Sigmoid colon (tissue), 7 donors: ENCODE data around the gene CABLES1. TPM values are rescaled to one million over a fixed set of nuclear protein-coding genes. Genes with fewer than 3 reads are reported as not detected.

Experiments used
- DNase-seq: peaks from one replicate; pipeline ENCODE4 v3.0.0-alpha.2; 2019
- H3K27ac ChIP-seq, 4 donors: fragments of 200-600 bp; sonication (generic); one replicate each; pipeline ENCODE4 v1.5.1; 2016 to 2019; ENCODE audit warnings: mild to moderate bottlenecking in 1 of 4
- H3K27me3 ChIP-seq, 3 donors: fragments of 200-600 bp; sonication (generic); one replicate each; pipeline ENCODE4 v1.5.1; 2019; ENCODE audit warnings: mild to moderate bottlenecking in 1 of 3
- H3K36me3 ChIP-seq, 4 donors: fragments of 200-600 bp; sonication (generic); one replicate each; pipeline ENCODE4 v1.5.1; 2016 to 2019
- H3K4me1 ChIP-seq, 4 donors: fragments of 200-600 bp; sonication (generic); one replicate each; pipeline ENCODE4 v1.5.1; 2017 to 2019
- H3K4me3 ChIP-seq, 4 donors: fragments of 200-600 bp; sonication (generic); one replicate each; pipeline ENCODE4 v1.5.1; 2017 to 2019; ENCODE audit warnings: mild to moderate bottlenecking in 2 of 4, moderate library complexity in 1 of 4
- H3K9me3 ChIP-seq, 4 donors: fragments of 200-600 bp in 3 of 4; sonication (generic) in 3 of 4; one replicate each; pipeline versions ENCODE4 v1.5.1 to v1.6.1; 2013 to 2019
- CTCF ChIP-seq, 4 experiments: fragments of 450-650 bp in 3 of 4; fragments of 200-600 bp in 1 of 4; IDR thresholded peaks; one replicate each; pipeline ENCODE4 v1.5.1; 2016 to 2019; ENCODE audit warnings: antibody characterized with exemption in 4 of 4, mild to moderate bottlenecking in 3 of 4, moderate library complexity in 2 of 4
- EP300 ChIP-seq, 4 donors: sonication (generic); formaldehyde crosslinking; IDR thresholded peaks; one replicate each; pipeline ENCODE4 v1.6.1; 2017; ENCODE audit warnings: antibody characterized with exemption in 4 of 4
- POLR2A ChIP-seq, 2 donors: fragments of 450-650 bp; IDR thresholded peaks; one replicate each; pipeline ENCODE4 v1.6.1; 2016; ENCODE audit warnings: antibody characterized with exemption in 2 of 2, mild to moderate bottlenecking in 2 of 2, moderate library complexity in 2 of 2
- POLR2AphosphoS5 ChIP-seq, 4 donors: sonication (generic); formaldehyde crosslinking; IDR thresholded peaks; one replicate each; pipeline ENCODE4 v1.6.1; 2017; ENCODE audit warnings: antibody characterized with exemption in 4 of 4
- WGBS, 2 donors: extraction: QIAGEN DNeasy Blood & Tissue Kit; methylation state at CpG; one replicate each; pipeline ENCODE4 v1.1.7; 2013; 5-methylcytosine and 5-hydroxymethylcytosine counted together
- intact Hi-C: fragments of 100-400 bp; cut with DNase I; formaldehyde crosslinking; loops from one replicate; pipeline ENCODE4 v1.15.1; 2023
- polyA plus RNA-seq, 3 donors: library from polyadenylated mRNA; stranded (reverse); fragments of 200-250 nt; gene quantifications; one replicate each; pipeline ENCODE4 v1.2.3, GENCODE V29; 2013
- total RNA-seq, 4 donors: library from RNA; depleted of rRNA; stranded (reverse); fragments of >200 nt; gene quantifications; one replicate each; pipeline ENCODE4 v1.1.0, GENCODE V29; 2016
- donor health status: healthy with polysubstance abuse.
- donor health status: Bipolar disorder and iron deficiency.
- donor health status: healthy.

Gene CABLES1
- total and polyA plus RNA-seq, 7 donors, result 1.9 to 7.2 (median 3.9) TPM

GRCh38 chr18:23113576-23113975 lies 21.7 kb upstream of the CABLES1 start:
- H3K4me1 ChIP-seq, result no peaks in the 10 kb centered on the region
- intact Hi-C loops, result no loop called here
- 90 to 92% methylated on average over 6 of the region's 6 CpGs for WGBS, 2 donors
- peaks cover 0 to 3% (median 0%) of the 10 kb centered on the region in 4 donors for H3K9me3 ChIP-seq
- no peak for DNase-seq
- no peak overlapping the region for H3K4me3 ChIP-seq
- TF ChIP-seq POLR2A (IDR thresholded peaks at IDR 0.05), result no peak
- TF ChIP-seq POLR2AphosphoS5 (IDR thresholded peaks at IDR 0.05), result no peak
- no peak for TF ChIP-seq CTCF (IDR thresholded peaks at IDR 0.05)
- TF ChIP-seq EP300 (IDR thresholded peaks at IDR 0.05), result no peak
- H3K36me3 ChIP-seq, result no peaks in the 10 kb centered on the region
- H3K27ac ChIP-seq, result no peak overlapping the region
- no peaks in the 10 kb centered on the region for H3K27me3 ChIP-seq

DNA sequence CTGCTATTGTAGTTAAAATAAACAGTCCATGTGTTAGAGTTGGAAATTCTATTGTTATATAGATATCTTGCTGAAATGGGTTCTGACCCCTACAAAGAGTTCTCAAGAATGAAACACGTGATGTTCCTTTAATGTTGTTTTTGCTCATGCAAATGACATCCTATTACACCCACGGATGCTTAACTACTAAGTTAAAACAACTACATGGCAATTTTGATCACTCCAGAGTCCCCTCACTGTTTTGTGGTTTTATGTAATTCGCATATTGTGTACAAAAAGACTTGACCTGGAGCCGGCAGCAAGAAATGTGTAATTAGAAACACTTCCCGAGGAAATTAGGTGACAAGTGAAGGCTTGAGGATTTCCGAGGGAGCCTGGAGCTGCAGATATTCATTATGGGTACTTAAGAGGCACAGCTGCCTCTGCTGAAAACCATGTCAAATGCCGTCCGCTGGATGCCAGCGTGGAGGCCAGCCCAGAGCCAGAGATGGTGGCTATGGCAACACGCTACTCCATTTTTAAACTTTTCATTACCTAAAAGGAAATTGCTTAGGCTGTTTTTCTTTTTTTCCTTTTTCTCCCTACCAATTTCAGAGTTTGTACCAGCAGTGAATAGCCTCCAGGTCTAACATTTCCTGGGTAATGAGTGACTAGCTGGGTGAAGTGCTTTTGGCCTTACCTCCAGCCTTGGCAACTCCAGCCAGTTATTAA lies 21.0 kb upstream of the CABLES1 start:
- 19 to 29% methylated on average over 10 of the region's 10 CpGs for WGBS, 2 donors
- no peak for TF ChIP-seq CTCF (IDR thresholded peaks at IDR 0.05)
- TF ChIP-seq EP300 (IDR thresholded peaks at IDR 0.05), result no peak
- TF ChIP-seq POLR2A (IDR thresholded peaks at IDR 0.05), result no peak
- no peak for TF ChIP-seq POLR2AphosphoS5 (IDR thresholded peaks at IDR 0.05)
- Histone ChIP-seq H3K27ac (no peak overlapping the region), H3K27me3 (no peaks in the 10 kb centered on the region), H3K36me3 (no peaks in the 10 kb centered on the region), H3K9me3 (peaks cover 0 to 3% (median 0%) of the 10 kb centered on the region in 4 donors), H3K4me1 (no peaks in the 10 kb centered on the region), H3K4me3 (no peak overlapping the region)
- no peak for DNase-seq
- intact Hi-C loops, result no loop called here

- DNase-seq, result no peak
- 54 to 67% methylated on average over 5 of the region's 5 CpGs for WGBS, 2 donors
- no peak overlapping the region for H3K27ac ChIP-seq
- no peaks in the 10 kb centered on the region for H3K4me1 ChIP-seq
- H3K27me3 ChIP-seq, result no peaks in the 10 kb centered on the region
- H3K4me3 ChIP-seq, result no peak overlapping the region
- H3K9me3 ChIP-seq, result peaks cover 0 to 3% (median 0%) of the 10 kb centered on the region in 4 donors
- no peaks in the 10 kb centered on the region for H3K36me3 ChIP-seq
- intact Hi-C loops, result no loop called here
- TF ChIP-seq POLR2A (IDR thresholded peaks at IDR 0.05) (no peak), CTCF (IDR thresholded peaks at IDR 0.05) (no peak), POLR2AphosphoS5 (IDR thresholded peaks at IDR 0.05) (no peak)
Observed at GRCh38 chr18:23114911-23115310, 20.4 kb upstream of the CABLES1 start.

- intact Hi-C loops, result no loop called here
- WGBS, 2 donors, result 44 to 59% methylated on average over 5 of the region's 5 CpGs
- TF ChIP-seq CTCF (IDR thresholded peaks at IDR 0.05) (no peak), POLR2AphosphoS5 (IDR thresholded peaks at IDR 0.05) (peak in 2 of 4 donors; percentile 18 to 19)
Observed at GRCh38 chr18:23115683-23116096, 19.6 kb upstream of the CABLES1 start.

DNA sequence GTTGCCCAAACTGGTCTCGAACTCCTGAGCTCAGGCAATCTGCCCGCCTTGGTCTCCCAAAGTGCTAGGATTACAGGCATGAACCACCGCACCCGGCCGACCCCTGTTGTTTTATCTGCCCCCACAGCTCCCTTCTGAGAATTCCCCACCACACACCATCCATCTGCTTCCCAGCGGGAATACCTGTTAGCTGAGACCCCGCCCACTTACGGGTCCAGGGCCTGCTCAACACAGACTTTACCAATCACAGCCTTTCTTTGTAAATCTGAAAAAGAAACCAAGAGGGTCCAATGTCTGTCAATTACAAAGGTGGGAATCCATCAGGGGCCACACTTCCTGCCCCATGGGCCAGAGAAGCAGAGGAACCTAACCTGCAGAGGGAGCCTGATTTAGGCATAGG lies 14.2 kb upstream of the CABLES1 start:
- TF ChIP-seq CTCF (IDR thresholded peaks at IDR 0.05) (no peak), POLR2AphosphoS5 (IDR thresholded peaks at IDR 0.05) (no peak)
- 88 to 96% methylated on average over 8 of the region's 8 CpGs for WGBS, 2 donors
- intact Hi-C loops, result no loop called here
- no peak for DNase-seq
- H3K4me1 ChIP-seq, result no peaks in the 10 kb centered on the region
- H3K9me3 ChIP-seq, result no peaks in the 10 kb centered on the region
- H3K27ac ChIP-seq, result no peak overlapping the region
- no peaks in the 10 kb centered on the region for H3K27me3 ChIP-seq
- H3K36me3 ChIP-seq, result no peaks in the 10 kb centered on the region
- H3K4me3 ChIP-seq, result no peak overlapping the region

More at GRCh38 chr18:23115683-23116096, 19.6 kb upstream of the CABLES1 start:
- Histone ChIP-seq H3K9me3 (peaks cover 0 to 3% (median 0%) of the 10 kb centered on the region in 4 donors), H3K4me3 (no peak overlapping the region), H3K4me1 (no peaks in the 10 kb centered on the region), H3K27ac (no peak overlapping the region), H3K36me3 (no peaks in the 10 kb centered on the region), H3K27me3 (no peaks in the 10 kb centered on the region)
- DNase-seq, result no peak
